Measurements from ENCODE around the gene COX8A. TPM values are rescaled to one million over a fixed set of nuclear protein-coding genes. Genes with fewer than 3 reads are reported as not detected.

The COX8A gene
- total and polyA plus RNA-seq, 9 of the 15 experiments (the other 6 are each of a cell fraction or from before 2014, with no cell fraction given), result 274 to 1,206 (median 526) TPM

GRCh38 chr11:64007629-64008282 lies 33.3 kb downstream of the COX8A start (continued):
- no peak for TF ChIP-seq TAF15 (IDR thresholded peaks at IDR 0.05; ENCODE audit: low read depth, low read length)
- no peak for TF ChIP-seq KAT8 (IDR thresholded peaks at IDR 0.05; ENCODE audit: low read depth)
- TF ChIP-seq, protein P1, sequence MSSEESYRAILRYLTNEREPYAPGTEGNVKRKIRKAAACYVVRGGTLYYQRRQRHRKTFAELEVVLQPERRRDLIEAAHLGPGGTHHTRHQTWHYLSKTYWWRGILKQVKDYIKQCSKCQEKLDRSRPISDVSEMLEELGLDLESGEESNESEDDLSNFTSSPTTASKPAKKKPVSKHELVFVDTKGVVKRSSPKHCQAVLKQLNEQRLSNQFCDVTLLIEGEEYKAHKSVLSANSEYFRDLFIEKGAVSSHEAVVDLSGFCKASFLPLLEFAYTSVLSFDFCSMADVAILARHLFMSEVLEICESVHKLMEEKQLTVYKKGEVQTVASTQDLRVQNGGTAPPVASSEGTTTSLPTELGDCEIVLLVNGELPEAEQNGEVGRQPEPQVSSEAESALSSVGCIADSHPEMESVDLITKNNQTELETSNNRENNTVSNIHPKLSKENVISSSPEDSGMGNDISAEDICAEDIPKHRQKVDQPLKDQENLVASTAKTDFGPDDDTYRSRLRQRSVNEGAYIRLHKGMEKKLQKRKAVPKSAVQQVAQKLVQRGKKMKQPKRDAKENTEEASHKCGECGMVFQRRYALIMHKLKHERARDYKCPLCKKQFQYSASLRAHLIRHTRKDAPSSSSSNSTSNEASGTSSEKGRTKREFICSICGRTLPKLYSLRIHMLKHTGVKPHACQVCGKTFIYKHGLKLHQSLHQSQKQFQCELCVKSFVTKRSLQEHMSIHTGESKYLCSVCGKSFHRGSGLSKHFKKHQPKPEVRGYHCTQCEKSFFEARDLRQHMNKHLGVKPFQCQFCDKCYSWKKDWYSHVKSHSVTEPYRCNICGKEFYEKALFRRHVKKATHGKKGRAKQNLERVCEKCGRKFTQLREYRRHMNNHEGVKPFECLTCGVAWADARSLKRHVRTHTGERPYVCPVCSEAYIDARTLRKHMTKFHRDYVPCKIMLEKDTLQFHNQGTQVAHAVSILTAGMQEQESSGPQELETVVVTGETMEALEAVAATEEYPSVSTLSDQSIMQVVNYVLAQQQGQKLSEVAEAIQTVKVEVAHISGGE (CRISPR knock-in tag; IDR thresholded peaks at IDR 0.05), result peak in 1 of 3 experiments; percentile 64; a peak in 2 of 6 replicates
- TF ChIP-seq GABPB2 (CRISPR knock-in tag; conservative IDR thresholded peaks at IDR 0.05), result no peak
- no peak for TF ChIP-seq NELFE (IDR thresholded peaks at IDR 0.05; ENCODE audit: insufficient read depth, insufficient read length)
- peak; percentile 43; the same call in 1 of the 2 replicates for TF ChIP-seq JUN (IDR thresholded peaks at IDR 0.05; ENCODE audit: borderline replicate concordance, low read depth, low read length)
- TF ChIP-seq JUN (CRISPR knock-in tag; IDR thresholded peaks at IDR 0.05; ENCODE audit: borderline replicate concordance), result no peak
- TF ChIP-seq ZNF785 (CRISPR knock-in tag; IDR thresholded peaks at IDR 0.05), result no peak
- no peak for TF ChIP-seq XRCC3 (IDR thresholded peaks at IDR 0.05)
- TF ChIP-seq NCOA6 (IDR thresholded peaks at IDR 0.05), result no peak
- peak in 1 of 2 experiments; percentile 66; a peak in 1 of 3 replicates for TF ChIP-seq CBX3 (IDR thresholded peaks at IDR 0.05; ENCODE audit: borderline replicate concordance in 1 of 2, low read length in 2 of 2)
- no peak for TF ChIP-seq SPI1 (IDR thresholded peaks at IDR 0.05; ENCODE audit: borderline replicate concordance, low read depth, low read length)
- no peak for TF ChIP-seq ELF4 (CRISPR knock-in tag; IDR thresholded peaks at IDR 0.05)
- TF ChIP-seq RNF2 (IDR thresholded peaks at IDR 0.05), result peak; percentile 95
- TF ChIP-seq KLF6 (CRISPR knock-in tag; IDR thresholded peaks at IDR 0.05; ENCODE audit: borderline replicate concordance), result no peak
- TF ChIP-seq THRAP3 (IDR thresholded peaks at IDR 0.05; ENCODE audit: borderline replicate concordance), result no peak
- no peak for TF ChIP-seq FUS (optimal IDR thresholded peaks at IDR 0.05; ENCODE audit: low read depth, low read length)
- no peak for TF ChIP-seq CEBPB (tag; IDR thresholded peaks at IDR 0.05)
- TF ChIP-seq RBFOX2 (IDR thresholded peaks at IDR 0.05; ENCODE audit: low read depth, low read length), result peak; percentile 54; the same call in 1 of the 2 replicates
- no peak for TF ChIP-seq NCOA4 (IDR thresholded peaks at IDR 0.05; ENCODE audit: partially characterized antibody)
- TF ChIP-seq NBN (IDR thresholded peaks at IDR 0.05; ENCODE audit: low read depth), result peak; percentile 86
- peak; percentile 32 for TF ChIP-seq FIP1L1 (IDR thresholded peaks at IDR 0.05; ENCODE audit: low read depth, low read length, poor library complexity, severe bottlenecking)
- TF ChIP-seq CREB3 (tag; conservative IDR thresholded peaks at IDR 0.05; ENCODE audit: low read depth), result no peak
- TF ChIP-seq MEF2D (tag; conservative IDR thresholded peaks at IDR 0.05; ENCODE audit: low read depth), result no peak
- TF ChIP-seq IRF2 (CRISPR knock-in tag; IDR thresholded peaks at IDR 0.05), result no peak
- peak; percentile 52 for TF ChIP-seq TBP (optimal IDR thresholded peaks at IDR 0.05; ENCODE audit: low read depth, low read length)

Measured in K562 (cell line).